Mesendoderm (in vitro differentiated cells): Measurements from ENCODE around the gene CCDC28B.

ENCODE experiments used
- DNase-seq: peaks from one replicate; pipeline ENCODE4 v3.0.0; 2013
- H2AK5ac ChIP-seq: 2 replicates; pipeline ENCODE4 v1.6.1; 2013; ENCODE audit warnings: low read length, inconsistent platforms
- H2BK120ac ChIP-seq: 2 replicates; pipeline ENCODE4 v1.6.1; 2013; ENCODE audit warnings: low read depth, mild to moderate bottlenecking, low read length, moderate library complexity, mixed read lengths
- H2BK15ac ChIP-seq: replicated peaks from 2 replicates; pipeline ENCODE4 v1.6.1; 2013; ENCODE audit warnings: low read depth, mild to moderate bottlenecking, moderate library complexity
- H2BK5ac ChIP-seq: 2 replicates; pipeline ENCODE4 v1.6.1; 2013; ENCODE audit warnings: low read length, inconsistent platforms
- H3K18ac ChIP-seq: 2 replicates; pipeline ENCODE4 v1.6.1; 2013; ENCODE audit warnings: mild to moderate bottlenecking, low read length, mixed read lengths
- H3K23ac ChIP-seq: one replicate; pipeline ENCODE4 v1.6.1; 2013; ENCODE audit warnings: low read length
- H3K27ac ChIP-seq: 2 replicates; pipeline ENCODE4 v1.5.1; 2013; ENCODE audit warnings: low read depth, mild to moderate bottlenecking, inconsistent platforms, low read length, moderate library complexity
- H3K27me3 ChIP-seq: 2 replicates; pipeline ENCODE4 v1.6.1; 2013; ENCODE audit warnings: low read length, control low read depth, mild to moderate bottlenecking, inconsistent platforms; ENCODE audit not compliant: insufficient read depth, poor library complexity
- H3K36me3 ChIP-seq: 2 replicates; pipeline ENCODE4 v1.6.1; 2013; ENCODE audit warnings: low read length, inconsistent platforms; ENCODE audit not compliant: control insufficient read depth, insufficient read depth
- H3K4ac ChIP-seq: one replicate; pipeline ENCODE4 v1.6.1; 2013; ENCODE audit warnings: low read depth, mild to moderate bottlenecking, low read length, moderate library complexity
- H3K4me1 ChIP-seq: 2 replicates; pipeline ENCODE4 v1.6.1; 2013; ENCODE audit warnings: low read depth, low read length, inconsistent platforms; ENCODE audit not compliant: control insufficient read depth
- H3K4me2 ChIP-seq: 2 replicates; pipeline ENCODE4 v1.6.1; 2013; ENCODE audit warnings: low read length
- H3K4me3 ChIP-seq: 2 replicates; pipeline ENCODE4 v1.5.1; 2013; ENCODE audit warnings: mild to moderate bottlenecking, low read length
- H3K56ac ChIP-seq: one replicate; pipeline ENCODE4 v1.6.1; 2013; ENCODE audit warnings: low read length
- H3K79me1 ChIP-seq: 2 replicates; pipeline ENCODE4 v1.6.1; 2013; ENCODE audit warnings: low read length, inconsistent platforms
- H3K79me2 ChIP-seq: 2 replicates; pipeline ENCODE4 v1.6.1; 2013; ENCODE audit warnings: mild to moderate bottlenecking, low read length; ENCODE audit not compliant: control insufficient read depth, insufficient read depth
- H3K9ac ChIP-seq: 2 replicates; pipeline ENCODE4 v1.6.1; 2013; ENCODE audit warnings: low read length, inconsistent platforms
- H4K5ac ChIP-seq: one replicate; pipeline ENCODE4 v1.6.1; 2013; ENCODE audit warnings: low read length
- H4K8ac ChIP-seq: one replicate; pipeline ENCODE4 v1.6.1; 2013; ENCODE audit warnings: low read depth, mild to moderate bottlenecking, control low read depth, low read length, moderate library complexity
- WGBS: extraction: QIAGEN DNeasy Blood & Tissue Kit; methylation state at CpG from one replicate; pipeline ENCODE4 v1.1.7; 2013; ENCODE audit warnings: low lambda C conversion rate, missing lambda C conversion rate; ENCODE audit not compliant: insufficient coverage; ENCODE audit errors: extremely low coverage; 5-methylcytosine and 5-hydroxymethylcytosine counted together

Gene CCDC28B

DNA sequence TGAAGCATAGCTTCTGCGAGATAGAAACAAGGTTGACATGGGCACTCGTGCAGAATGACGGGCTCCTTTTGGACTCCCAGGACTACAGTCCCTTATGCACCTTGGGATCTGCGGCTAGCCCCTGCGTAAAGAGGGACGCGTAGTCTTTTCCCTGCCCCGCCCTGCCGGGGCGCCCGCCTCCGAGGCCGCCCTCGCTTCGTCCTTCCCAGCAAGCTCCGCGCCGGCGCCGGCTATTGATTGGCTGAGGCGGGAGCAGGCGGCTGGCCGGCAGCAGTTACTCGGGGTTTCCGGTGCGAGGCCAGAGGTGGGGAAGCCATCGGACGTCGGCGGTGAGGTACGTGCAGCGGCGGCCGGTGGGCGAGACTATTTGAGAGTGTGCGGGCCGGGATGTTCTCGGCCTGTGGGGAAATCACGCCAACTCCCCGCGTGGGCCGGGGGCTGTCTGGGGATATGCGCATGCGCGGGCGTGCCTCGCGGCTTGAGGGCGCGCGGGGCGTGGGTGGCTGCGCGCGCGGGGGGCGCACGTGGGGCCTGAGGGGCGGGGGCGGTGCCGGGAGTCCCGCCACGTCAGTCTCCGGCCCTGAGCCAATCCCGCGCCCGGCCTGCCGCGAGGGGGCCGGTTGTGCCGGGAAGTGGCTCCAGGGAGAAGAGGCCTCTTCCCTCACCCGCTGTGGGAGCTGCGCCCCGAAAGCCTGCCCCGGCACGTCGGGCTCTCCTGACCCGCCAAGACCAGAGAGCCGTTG, 20.8 kb upstream of the CCDC28B start, which contains the start of gene TXLNA:
TSS of gene TXLNA (plus strand) at position 233 of the 743 bp plus-strand sequence. CDS start 671 bp downstream, outside the sequence.
- peak within 1 kb of the TSS; percentile 96 for H4K8ac ChIP-seq
- H3K4me3 ChIP-seq, result peak within 1 kb of the TSS; percentile 89
- peak within 1 kb of the TSS; percentile 94 for H3K27ac ChIP-seq
- H4K5ac ChIP-seq, result peak within 1 kb of the TSS; percentile 21
- H2BK5ac ChIP-seq, result peak within 1 kb of the TSS; percentile 76
- peak; percentile 97 for DNase-seq
- H3K18ac ChIP-seq, result peak within 1 kb of the TSS; percentile 77
- H3K79me1 ChIP-seq, result peaks cover 20% of the 10 kb centered on the region
- peak within 1 kb of the TSS; percentile 97 for H3K56ac ChIP-seq
- H3K27me3 ChIP-seq, result no peaks in the 10 kb centered on the region
- H3K36me3 ChIP-seq, result peaks cover 6% of the 10 kb centered on the region
- peak within 1 kb of the TSS; percentile 91 for H3K4me2 ChIP-seq
- no CpG with 5 or more reads among the region's 79 CpGs for WGBS
- peak within 1 kb of the TSS; percentile 83 for H3K4ac ChIP-seq
- peak within 1 kb of the TSS; percentile 89 for H3K9ac ChIP-seq
- H2BK120ac ChIP-seq, result no peak within 1 kb of the TSS
- H3K79me2 ChIP-seq, result peaks cover 25% of the 10 kb centered on the region
- peak within 1 kb of the TSS; percentile 89 for H3K23ac ChIP-seq
- H2AK5ac ChIP-seq, result no peak within 1 kb of the TSS
- H3K4me1 ChIP-seq, result peaks cover 9% of the 10 kb centered on the region
- H2BK15ac ChIP-seq, result no peak within 1 kb of the TSS

DNA sequence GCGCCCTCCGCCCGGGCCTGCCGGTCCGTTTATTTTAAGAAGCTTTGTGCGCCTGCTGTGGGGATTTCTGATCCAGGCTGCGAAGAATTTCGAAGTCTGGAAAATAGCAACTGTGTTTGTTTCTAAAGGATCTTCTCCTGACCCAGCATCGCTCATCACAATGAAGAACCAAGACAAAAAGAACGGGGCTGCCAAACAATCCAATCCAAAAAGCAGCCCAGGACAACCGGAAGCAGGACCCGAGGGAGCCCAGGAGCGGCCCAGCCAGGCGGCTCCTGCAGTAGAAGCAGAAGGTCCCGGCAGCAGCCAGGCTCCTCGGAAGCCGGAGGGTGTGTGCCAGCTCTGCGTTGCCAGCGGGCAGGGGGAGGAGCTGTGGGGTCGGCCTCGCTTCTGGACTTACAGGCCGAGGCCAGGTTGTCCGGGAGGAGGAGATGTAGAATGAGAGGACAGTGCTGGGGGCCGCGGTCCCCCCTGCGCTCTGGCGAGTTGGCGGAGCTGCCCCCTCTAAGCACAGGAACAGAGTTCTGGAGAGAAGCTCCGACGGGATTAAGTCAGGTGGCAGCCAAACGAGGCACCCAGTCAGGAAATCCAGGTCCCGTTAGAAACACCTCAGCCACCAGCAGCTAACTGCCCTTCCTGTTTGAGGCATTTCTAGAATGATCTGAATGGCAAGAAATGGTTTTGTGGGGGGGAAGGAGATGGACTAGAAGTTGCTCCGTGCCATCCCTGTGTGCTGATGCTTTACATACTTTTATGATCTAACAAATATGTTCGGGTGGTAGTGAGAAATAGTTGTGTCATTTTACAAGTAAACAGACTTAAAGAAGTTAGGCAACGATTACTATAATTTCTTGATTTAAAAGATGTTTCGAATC, 20.0 kb upstream of the CCDC28B start:
- H4K8ac ChIP-seq, result no peak overlapping the region
- peak overlapping the region; percentile 77 for H3K18ac ChIP-seq
- H3K23ac ChIP-seq, result peak overlapping the region; percentile 89
- no peak overlapping the region for H2BK5ac ChIP-seq
- no CpG with 5 or more reads among the region's 36 CpGs for WGBS
- H3K27ac ChIP-seq, result peak overlapping the region; percentile 94
- no peak overlapping the region for H2AK5ac ChIP-seq
- no peak overlapping the region for H4K5ac ChIP-seq
- H3K79me1 ChIP-seq, result peaks cover 20% of the 10 kb centered on the region
- H3K36me3 ChIP-seq, result peaks cover 7% of the 10 kb centered on the region
- H3K4me3 ChIP-seq, result peak overlapping the region; percentile 89
- H3K79me2 ChIP-seq, result peaks cover 29% of the 10 kb centered on the region
- peak; percentile 63 for DNase-seq
- peak overlapping the region; percentile 88 for H3K9ac ChIP-seq
- H2BK120ac ChIP-seq, result no peak overlapping the region
- no peaks in the 10 kb centered on the region for H3K27me3 ChIP-seq
- peak overlapping the region; percentile 97 for H3K56ac ChIP-seq
- peaks cover 9% of the 10 kb centered on the region for H3K4me1 ChIP-seq
- H3K4me2 ChIP-seq, result peak overlapping the region; percentile 91
- H2BK15ac ChIP-seq, result no peak overlapping the region
- peak overlapping the region; percentile 83 for H3K4ac ChIP-seq

GRCh38 chr1:32181065-32181464, 19.3 kb upstream of the CCDC28B start:
- H2BK15ac ChIP-seq, result no peak overlapping the region
- no CpG with 5 or more reads among the region's 9 CpGs for WGBS
- no peak overlapping the region for H2BK5ac ChIP-seq
- H3K36me3 ChIP-seq, result peaks cover 7% of the 10 kb centered on the region
- H3K4ac ChIP-seq, result no peak overlapping the region
- peaks cover 30% of the 10 kb centered on the region for H3K79me2 ChIP-seq
- peak overlapping the region; percentile 27 for H3K4me2 ChIP-seq
- H2AK5ac ChIP-seq, result no peak overlapping the region
- H3K27me3 ChIP-seq, result no peaks in the 10 kb centered on the region
- no peak overlapping the region for H3K27ac ChIP-seq
- no peak overlapping the region for H4K8ac ChIP-seq
- H3K23ac ChIP-seq, result no peak overlapping the region
- H2BK120ac ChIP-seq, result no peak overlapping the region
- no peak for DNase-seq
- H3K4me1 ChIP-seq, result peaks cover 9% of the 10 kb centered on the region
- H3K79me1 ChIP-seq, result peaks cover 20% of the 10 kb centered on the region
- H3K9ac ChIP-seq, result peak overlapping the region; percentile 88
- H3K4me3 ChIP-seq, result no peak overlapping the region
- no peak overlapping the region for H4K5ac ChIP-seq
- no peak overlapping the region for H3K18ac ChIP-seq
- H3K56ac ChIP-seq, result peak overlapping the region; percentile 74

DNA sequence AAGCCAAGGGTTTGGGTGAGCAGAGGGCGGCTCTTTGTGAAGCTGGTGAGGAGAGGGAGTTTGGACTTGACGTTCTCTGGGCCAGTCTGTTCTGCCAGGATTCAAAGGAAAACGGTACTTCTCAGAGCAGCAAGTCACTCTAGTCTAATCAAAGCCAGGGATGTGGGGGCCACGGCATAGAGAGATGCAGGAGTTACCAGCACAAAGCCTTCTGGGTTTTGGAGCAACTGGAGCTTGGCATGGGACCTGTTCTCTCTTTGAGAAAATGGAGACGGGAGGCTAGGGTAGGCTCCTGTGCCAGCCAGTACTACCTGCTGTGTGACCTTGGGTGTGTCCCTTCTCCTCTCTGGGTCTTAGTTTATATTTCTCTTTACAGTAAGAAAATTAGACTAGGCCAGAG, 18.8 kb upstream of the CCDC28B start:
- H2BK15ac ChIP-seq, result no peak overlapping the region
- no peak for DNase-seq
- no peak overlapping the region for H3K4me3 ChIP-seq
- H3K56ac ChIP-seq, result peak overlapping the region; percentile 74
- no peak overlapping the region for H4K5ac ChIP-seq
- peaks cover 23% of the 10 kb centered on the region for H3K79me1 ChIP-seq
- peaks cover 9% of the 10 kb centered on the region for H3K4me1 ChIP-seq
- H3K79me2 ChIP-seq, result peaks cover 34% of the 10 kb centered on the region
- H3K4me2 ChIP-seq, result peak overlapping the region; percentile 6
- no peak overlapping the region for H3K23ac ChIP-seq
- peaks cover 10% of the 10 kb centered on the region for H3K36me3 ChIP-seq
- no CpG with 5 or more reads among the region's 5 CpGs for WGBS
- no peak overlapping the region for H3K18ac ChIP-seq
- peak overlapping the region; percentile 88 for H3K9ac ChIP-seq
- no peak overlapping the region for H3K27ac ChIP-seq
- H2BK120ac ChIP-seq, result no peak overlapping the region
- H3K27me3 ChIP-seq, result no peaks in the 10 kb centered on the region
- no peak overlapping the region for H3K4ac ChIP-seq
- H4K8ac ChIP-seq, result no peak overlapping the region
- H2AK5ac ChIP-seq, result no peak overlapping the region
- H2BK5ac ChIP-seq, result no peak overlapping the region

- no peak overlapping the region for H3K56ac ChIP-seq
- no peak overlapping the region for H2AK5ac ChIP-seq
- H4K8ac ChIP-seq, result no peak overlapping the region
- no peak overlapping the region for H2BK5ac ChIP-seq
- H3K27me3 ChIP-seq, result no peaks in the 10 kb centered on the region
- no peak overlapping the region for H3K4ac ChIP-seq
- WGBS, result no CpG with 5 or more reads among the region's 6 CpGs
- no peak overlapping the region for H4K5ac ChIP-seq
- H2BK120ac ChIP-seq, result no peak overlapping the region
- peaks cover 12% of the 10 kb centered on the region for H3K36me3 ChIP-seq
- no peak overlapping the region for H3K9ac ChIP-seq
- H3K4me2 ChIP-seq, result no peak overlapping the region
- H3K18ac ChIP-seq, result no peak overlapping the region
- H3K27ac ChIP-seq, result no peak overlapping the region
- DNase-seq, result no peak
- H3K79me2 ChIP-seq, result peaks cover 37% of the 10 kb centered on the region
- peaks cover 9% of the 10 kb centered on the region for H3K4me1 ChIP-seq
- H3K79me1 ChIP-seq, result peaks cover 24% of the 10 kb centered on the region
- H3K23ac ChIP-seq, result no peak overlapping the region
- no peak overlapping the region for H3K4me3 ChIP-seq
- H2BK15ac ChIP-seq, result no peak overlapping the region
Measured at GRCh38 chr1:32182060-32182459, 18.3 kb upstream of the CCDC28B start.
